Right kidney (tissue), 9 donors: ENCODE results near the gene ATOH7.
"Not testable (repeated sequence)": the region's sequence is repeated elsewhere in the genome, so short reads cannot be mapped to it uniquely, and the experiment has no call there.

Source experiments
- DNase-seq: peaks from one replicate; pipeline ENCODE4 v3.0.0-alpha.2; 2016
- long read RNA-seq, 8 donors: transcript quantifications; one replicate each; lab custom pipeline, GENCODE V29; 2026

ATOH7 gene
- long read RNA-seq, donor 1, transcript ATOH7-201 (1 exons, 1,480 nt) = major isoform, 5 of 5 reads
- long read RNA-seq, donor 1, partial matches to known transcripts = 0 of 5 reads
- long read RNA-seq, donor 1, other reads (novel, unspliced or antisense) = 0 of 5 reads
- long read RNA-seq, donor 2 = 0 reads
- long read RNA-seq, donor 3, partial matches to known transcripts = 0 of 3 reads
- long read RNA-seq, donor 3, other reads (novel, unspliced or antisense) = 0 of 3 reads
- long read RNA-seq, donor 4 = 0 reads
- long read RNA-seq, donor 5 = 0 reads
- long read RNA-seq, donor 6 = 0 reads
- long read RNA-seq, donor 7, partial matches to known transcripts = 0 of 2 reads
- long read RNA-seq, donor 7, other reads (novel, unspliced or antisense) = 0 of 2 reads
- long read RNA-seq, donor 8, partial matches to known transcripts = 0 of 3 reads
- long read RNA-seq, donor 8, other reads (novel, unspliced or antisense) = 0 of 3 reads

- peak; percentile 84 for DNase-seq
These were observed at the start of gene ATOH7 for GRCh38 chr10:68231817-68232251. Gene ATOH7 (minus strand): TSS chr10:68232113. CDS start chr10:68231677, 436 bp downstream.

DNA sequence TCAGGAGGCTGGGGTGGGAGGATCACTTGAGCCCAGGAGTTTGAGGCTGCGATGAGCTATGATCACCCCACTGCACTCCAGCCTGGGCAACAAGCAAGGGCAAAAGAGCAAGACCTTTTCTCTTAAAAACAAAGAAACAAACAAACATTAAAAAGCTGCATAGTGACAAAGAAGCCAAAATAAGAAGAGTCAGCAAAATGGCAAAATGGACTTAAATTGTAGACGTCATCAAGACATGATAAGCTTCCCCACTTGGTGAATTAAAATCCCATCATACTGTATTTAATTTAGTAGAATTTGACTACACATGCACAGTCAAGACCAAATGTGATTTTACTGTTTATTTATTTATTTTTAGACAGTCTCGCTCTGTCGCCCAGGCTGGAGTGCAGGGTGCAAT lies 48.8 kb upstream of the ATOH7 start:
- DNase-seq = no peak

GRCh38 chr10:68278906-68279753 lies 47.2 kb upstream of the ATOH7 start:
- DNase-seq = not testable (repeated sequence)

GRCh38 chr10:68277814-68278213 lies 45.9 kb upstream of the ATOH7 start:
- not testable (repeated sequence) for DNase-seq

DNA sequence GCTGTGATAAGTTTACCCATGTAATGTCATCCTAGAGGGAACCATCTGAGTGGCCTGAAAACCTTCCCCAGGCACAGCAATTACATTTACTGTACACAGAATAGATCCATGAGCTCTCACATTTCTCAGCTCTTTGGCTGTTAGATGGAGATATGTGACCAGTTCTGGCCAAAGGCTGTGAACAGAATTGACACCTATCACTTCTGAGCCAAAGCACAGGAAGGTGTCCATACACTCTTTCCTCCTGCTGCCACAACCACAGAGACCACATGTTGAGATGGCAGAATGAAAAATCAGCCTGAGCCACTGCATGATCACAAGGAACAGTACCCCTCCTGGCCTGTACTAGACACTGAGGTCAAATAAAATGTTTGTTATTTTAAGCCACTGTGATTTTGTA lies 44.3 kb upstream of the ATOH7 start:
- no peak for DNase-seq

DNA sequence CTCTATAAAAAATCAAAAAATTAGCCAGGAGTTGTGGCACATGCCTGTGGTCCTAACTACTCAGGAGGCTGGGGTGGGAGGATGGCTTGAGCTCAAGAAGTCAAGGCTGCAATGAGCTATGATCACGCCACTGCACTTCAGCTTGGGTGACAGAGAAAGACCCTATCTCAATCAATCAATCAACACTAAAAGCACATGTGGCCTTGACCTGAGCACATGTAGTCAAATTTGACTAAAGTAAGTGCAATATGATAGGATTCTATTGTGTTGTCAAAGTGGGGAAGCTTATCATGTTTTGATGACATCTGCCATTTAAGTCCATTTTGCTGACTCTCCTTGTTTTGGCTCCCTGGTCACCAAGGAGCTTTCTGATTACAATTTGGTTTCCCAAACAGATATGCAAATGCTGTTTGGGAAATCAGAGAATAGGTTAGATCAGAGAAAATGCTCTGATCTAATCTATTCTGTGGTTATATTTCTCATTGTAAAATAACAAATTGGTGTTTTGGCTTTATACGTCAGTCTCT lies 43.8 kb upstream of the ATOH7 start:
- DNase-seq = no peak

- no peak for DNase-seq
These were observed 40.9 kb upstream of the ATOH7 start for GRCh38 chr10:68272833-68273232.

DNA sequence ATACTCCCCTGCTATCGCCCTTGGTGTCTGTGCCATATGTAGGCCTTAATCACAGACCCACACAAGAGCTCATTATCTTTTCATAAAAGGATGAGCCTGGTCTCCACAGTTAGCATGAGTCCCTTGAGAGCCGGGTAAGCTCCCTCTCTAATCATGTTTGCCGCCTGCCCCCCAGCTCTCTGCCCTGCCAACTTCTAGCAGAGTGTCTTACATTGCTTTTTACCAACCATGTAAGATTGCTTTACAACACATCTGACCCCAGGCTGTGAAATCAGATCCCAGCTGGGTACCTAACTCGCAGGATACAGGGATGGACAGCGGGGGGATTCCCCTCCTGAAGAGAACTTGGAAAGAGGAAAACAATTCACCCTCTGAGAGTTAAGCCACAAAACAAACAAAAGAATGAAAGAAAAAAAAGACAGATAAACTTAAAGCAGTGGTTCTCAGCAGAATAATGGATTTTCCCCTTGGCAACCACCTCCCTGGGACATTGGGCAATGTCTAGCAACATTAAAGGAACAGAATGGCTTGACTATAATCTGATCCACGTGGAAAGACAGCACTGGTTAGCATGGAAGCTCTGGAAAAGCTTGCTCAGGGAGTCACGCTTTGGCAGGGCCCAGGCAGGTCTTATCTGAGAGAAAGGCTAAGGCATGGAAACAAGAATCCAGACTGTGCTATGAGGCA lies 39.4 kb upstream of the ATOH7 start:
- DNase-seq = no peak

DNA sequence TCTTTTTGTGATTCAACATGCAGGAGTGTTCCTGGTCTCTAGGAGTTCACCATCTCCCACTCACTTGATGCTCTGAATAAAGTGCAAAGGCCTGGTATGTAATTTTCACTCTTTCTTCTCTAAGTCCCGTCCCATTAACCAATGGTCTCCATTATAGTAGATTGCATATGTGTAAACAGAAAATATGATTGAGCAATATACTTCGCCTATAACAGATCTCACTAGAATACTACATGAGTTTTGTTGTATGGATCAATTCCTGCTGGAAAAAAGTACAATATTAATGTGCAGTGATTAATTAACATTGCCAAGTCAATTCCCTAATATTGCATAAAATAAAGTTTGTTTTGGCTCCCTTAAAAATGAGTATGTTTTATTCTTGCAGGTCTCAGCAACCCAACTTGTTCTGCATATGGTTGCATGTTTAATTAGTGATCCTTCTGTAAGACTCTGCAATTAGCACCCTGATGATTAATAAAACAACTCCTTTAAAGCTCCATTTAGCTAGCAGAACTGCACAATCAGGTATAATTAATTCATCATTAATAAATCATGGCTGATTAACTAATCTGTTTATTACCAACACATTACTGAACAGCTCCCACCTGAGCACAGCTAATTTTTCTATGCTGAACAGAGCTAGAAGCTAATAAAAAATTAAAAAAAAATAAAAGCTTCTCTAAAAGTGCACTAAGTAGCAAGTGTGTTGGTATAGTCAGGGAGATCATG lies 37.8 kb upstream of the ATOH7 start:
- no peak for DNase-seq

DNA sequence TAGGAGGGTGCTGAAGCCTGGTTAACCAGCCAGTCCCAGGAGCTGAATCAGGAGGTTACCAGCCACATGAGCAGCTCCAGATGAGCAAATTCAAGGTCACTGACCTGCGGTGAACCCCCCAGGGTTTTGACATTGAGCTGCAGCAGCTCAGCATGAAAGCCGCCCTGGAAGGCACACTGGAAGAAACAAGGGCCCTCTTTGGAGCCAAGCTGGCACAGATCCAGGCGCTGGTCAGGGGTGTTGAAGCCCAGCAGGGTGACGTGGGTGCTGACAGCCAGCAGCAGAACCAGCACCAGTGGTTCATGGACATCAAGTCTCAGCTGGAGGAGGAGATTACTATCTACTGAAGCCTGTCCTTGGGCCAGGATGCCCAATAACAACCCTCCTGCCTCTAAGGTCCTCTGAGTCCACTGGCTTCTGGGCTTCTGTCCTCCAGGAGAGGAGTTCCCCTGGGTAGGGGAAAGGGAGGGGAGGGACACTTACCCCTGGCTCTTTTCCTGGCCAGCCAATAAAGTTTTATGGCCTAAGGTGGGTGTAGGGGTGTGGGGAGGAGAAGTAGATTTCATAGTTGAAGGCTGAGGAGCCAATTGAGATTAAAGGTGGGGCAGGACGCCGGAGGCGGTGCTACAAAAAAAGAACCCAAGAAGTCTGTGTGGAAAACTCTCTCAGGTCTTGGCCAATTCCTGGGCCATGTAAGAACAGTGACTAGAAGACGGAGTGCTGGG lies 29.4 kb upstream of the ATOH7 start:
- no peak for DNase-seq

GRCh38 chr10:68253346-68253745 lies 21.4 kb upstream of the ATOH7 start:
- DNase-seq = no peak

DNA sequence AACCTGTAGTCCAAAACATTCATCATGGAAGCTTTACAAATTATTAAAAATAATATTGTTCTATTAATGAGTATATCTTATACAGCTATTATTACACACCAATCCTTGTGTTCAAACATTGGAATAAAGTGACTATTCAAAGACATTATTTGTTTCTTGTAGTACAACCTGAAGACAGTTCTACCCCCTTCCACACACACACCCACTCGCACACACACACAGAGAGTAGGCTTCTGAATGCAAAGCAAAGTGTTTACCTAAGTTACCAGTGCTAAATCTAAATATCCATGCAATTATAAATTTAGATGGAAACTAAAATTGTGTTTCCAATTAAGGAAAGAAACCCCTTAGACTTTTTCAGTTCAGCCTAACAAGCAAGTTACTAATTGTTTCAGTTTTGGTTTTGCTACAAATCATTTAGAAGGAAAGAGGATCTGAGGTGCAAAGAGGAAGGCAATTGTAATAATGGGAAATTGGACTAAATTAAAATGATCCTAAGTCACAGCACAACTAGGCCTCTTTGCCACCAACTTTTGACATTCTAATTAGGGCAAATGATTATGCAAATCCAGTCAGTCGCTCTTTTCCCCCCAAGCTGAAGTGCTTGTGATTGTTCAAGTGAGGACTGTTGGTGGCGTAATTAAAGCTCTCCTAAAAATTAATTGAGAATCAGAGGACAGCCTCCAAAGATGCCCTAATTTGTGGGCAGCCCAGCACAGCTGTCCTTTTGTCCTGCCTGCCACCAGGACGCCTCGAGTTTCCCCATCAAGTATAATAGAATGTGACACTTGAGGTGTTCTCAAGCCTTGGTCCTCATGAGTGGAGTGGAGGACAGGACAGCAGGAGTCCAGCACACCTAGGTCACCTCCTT lies 19.9 kb upstream of the ATOH7 start:
- DNase-seq = no peak

DNA sequence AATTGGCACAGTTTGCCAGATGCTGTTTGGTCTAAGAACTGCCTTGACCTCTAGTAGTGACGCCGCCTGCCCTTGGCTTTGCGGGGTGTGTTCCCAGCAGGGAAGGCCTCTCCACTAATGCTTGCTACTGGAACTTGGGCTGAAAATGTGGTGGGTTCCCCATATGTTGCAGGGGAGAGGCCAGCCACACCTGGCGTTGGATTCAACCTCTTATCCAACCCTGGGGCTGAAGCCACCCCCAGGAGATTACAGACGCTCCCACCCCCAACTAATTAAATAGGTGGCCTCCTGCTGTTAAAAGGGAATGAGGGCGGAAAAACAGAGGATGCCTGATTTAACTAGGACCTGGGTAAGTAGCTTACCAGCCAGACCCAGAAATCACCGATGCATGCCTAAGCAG lies 19.2 kb upstream of the ATOH7 start:
- no peak for DNase-seq

DNA sequence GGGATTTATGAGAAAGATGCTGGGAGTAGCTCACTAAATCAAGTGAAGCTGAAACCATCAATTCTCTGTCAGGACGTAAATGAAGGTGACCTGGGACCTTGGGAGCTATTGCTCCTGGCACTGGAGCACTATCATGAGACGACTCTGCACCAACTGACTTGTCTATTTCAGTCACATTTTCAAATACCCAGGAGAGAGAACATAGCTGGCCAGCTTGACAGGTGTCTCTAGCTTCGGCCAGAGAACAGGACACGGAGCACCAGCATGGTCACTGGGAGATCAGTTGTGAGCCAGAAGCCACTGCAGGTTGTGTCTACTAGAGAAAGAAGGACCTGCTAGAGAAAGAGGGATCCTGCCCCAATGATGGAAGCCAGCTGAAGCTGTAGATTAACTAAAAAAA lies 17.4 kb upstream of the ATOH7 start:
- DNase-seq = no peak

- DNase-seq = no peak
These were observed 16.0 kb upstream of the ATOH7 start for GRCh38 chr10:68247931-68248330.

DNA sequence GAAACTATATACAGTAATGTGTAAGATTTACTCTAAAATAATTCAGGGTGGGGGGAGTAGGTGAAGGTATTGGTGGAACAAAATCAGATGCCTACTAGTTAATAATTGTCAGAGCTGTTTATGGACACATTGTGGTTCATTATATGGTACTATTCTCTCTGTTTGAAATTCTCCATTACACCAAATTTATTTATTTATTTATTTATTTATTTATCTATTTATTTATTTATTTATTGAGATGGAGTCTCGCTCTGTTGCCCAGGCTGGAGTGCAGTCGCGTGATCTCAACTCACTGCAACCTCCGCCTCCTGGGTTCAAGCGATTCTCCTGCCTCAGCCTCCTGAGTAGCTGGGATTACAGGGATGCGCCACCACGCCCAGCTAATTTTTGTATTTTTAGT lies 14.5 kb upstream of the ATOH7 start:
- not testable (repeated sequence) for DNase-seq

- no peak for DNase-seq
These were observed 10.1 kb upstream of the ATOH7 start for GRCh38 chr10:68242051-68242450.

GRCh38 chr10:68239596-68240150 lies 7.8 kb upstream of the ATOH7 start:
- DNase-seq = no peak

- DNase-seq = no peak
These were observed 7.2 kb upstream of the ATOH7 start for GRCh38 chr10:68239069-68239468.

- DNase-seq = no peak
These were observed 6.5 kb upstream of the ATOH7 start for GRCh38 chr10:68238371-68238770.
